IgD-negative memory B cell (primary cell): Measurements from ENCODE around the gene ERBIN. TPM values are rescaled to one million over a fixed set of nuclear protein-coding genes. Genes with fewer than 3 reads are reported as not detected.

Experiments used
- H3K27ac Mint-ChIP-seq, 3 donors: one replicate each; pipeline ENCODE4 v1.8.0; 2020 to 2022; ENCODE audit warnings: mild to moderate bottlenecking in 3 of 3, mixed read lengths in 3 of 3, moderate library complexity in 1 of 3
- H3K27me3 Mint-ChIP-seq: one replicate; pipeline ENCODE4 v1.8.0; 2021; ENCODE audit warnings: mixed read lengths
- H3K36me3 Mint-ChIP-seq: one replicate; pipeline ENCODE4 v1.8.0; 2020; ENCODE audit warnings: mild to moderate bottlenecking, mixed read lengths
- H3K4me1 Mint-ChIP-seq, 3 donors: one replicate each; pipeline ENCODE4 v1.8.0; 2020 to 2022; ENCODE audit warnings: mixed read lengths in 3 of 3, mild to moderate bottlenecking in 1 of 3
- H3K4me3 Mint-ChIP-seq, 4 donors: one replicate each; pipeline ENCODE4 v1.8.0; 2020 to 2022; ENCODE audit warnings: mild to moderate bottlenecking in 4 of 4, mixed read lengths in 4 of 4, moderate library complexity in 3 of 4
- H3K9me3 Mint-ChIP-seq, 3 donors: one replicate each; pipeline ENCODE4 v1.8.0; 2020 to 2021; ENCODE audit warnings: mixed read lengths in 3 of 3, mild to moderate bottlenecking in 1 of 3
- polyA plus RNA-seq: library from polyadenylated mRNA; unstranded; fragments of 300-500 nt; fragmentation: Illumina TruSeq; gene quantifications from one replicate; pipeline ENCODE4 v1.2.3, GENCODE V29; 2021

Gene ERBIN
- polyA plus RNA-seq, 1 donor from 2014 or later, result 44.6 TPM

GRCh38 chr5:65989158-65989557 lies 62.8 kb downstream of the ERBIN start:
- Mint-ChIP-seq H3K4me1 (peaks cover 15 to 24% (median 18%) of the 10 kb centered on the region in 3 donors), H3K9me3 (no peaks in the 10 kb centered on the region), H3K4me3 (peak overlapping the region in 1 of 4 donors; percentile 17), H3K27me3 (no peaks in the 10 kb centered on the region), H3K36me3 (peaks cover 3% of the 10 kb centered on the region), H3K27ac (peak overlapping the region in 2 of 3 donors; percentile 78 to 85)

DNA sequence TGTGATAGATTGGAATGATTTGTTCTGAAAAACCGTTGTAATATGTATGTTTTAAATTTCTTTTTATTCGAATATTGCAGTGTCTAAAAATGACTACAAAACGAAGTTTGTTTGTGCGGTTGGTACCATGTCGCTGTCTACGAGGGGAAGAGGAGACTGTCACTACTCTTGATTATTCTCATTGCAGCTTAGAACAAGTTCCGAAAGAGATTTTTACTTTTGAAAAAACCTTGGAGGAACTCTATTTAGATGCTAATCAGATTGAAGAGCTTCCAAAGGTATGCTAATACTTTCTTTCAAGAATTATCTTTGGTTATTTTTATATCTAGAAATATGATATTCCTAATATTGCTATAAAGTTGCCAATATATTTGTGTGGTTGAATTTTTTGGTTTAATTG lies 66.3 kb downstream of the ERBIN start:
- no peak overlapping the region for H3K27ac Mint-ChIP-seq
- peaks cover 13 to 21% (median 13%) of the 10 kb centered on the region in 3 donors for H3K4me1 Mint-ChIP-seq
- H3K36me3 Mint-ChIP-seq, result peaks cover 11% of the 10 kb centered on the region
- H3K9me3 Mint-ChIP-seq, result no peaks in the 10 kb centered on the region
- no peak overlapping the region for H3K4me3 Mint-ChIP-seq
- H3K27me3 Mint-ChIP-seq, result no peaks in the 10 kb centered on the region

DNA sequence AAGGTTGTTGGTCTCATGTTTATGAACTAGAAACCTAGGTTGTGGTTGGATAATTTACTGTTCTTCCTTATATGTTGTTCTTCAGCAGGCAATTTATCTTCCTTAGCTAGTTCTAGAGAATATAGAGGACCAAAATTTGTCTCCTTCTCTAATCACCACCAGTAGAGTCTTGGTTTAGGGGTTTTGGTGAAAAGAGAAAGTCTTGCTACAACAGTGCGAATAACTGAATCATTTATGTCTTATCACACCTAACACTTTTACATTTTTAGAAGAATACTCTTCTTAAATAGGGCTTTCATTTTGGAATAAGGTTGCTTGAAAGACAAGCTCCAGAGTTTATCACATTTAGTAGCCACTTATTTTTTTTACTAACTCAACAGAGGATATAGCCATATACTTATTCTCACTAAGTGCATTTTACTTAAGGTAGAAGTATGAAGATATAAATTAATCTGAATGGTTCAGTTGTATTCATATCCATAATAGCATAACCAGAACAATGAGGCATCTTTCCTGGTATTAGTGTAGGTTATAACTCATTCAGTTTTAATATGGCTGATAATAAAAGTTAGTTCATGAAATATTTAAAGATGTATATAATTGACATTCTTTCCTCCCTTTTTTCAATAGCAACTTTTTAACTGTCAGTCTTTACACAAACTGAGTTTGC lies 67.9 kb downstream of the ERBIN start:
- H3K4me3 Mint-ChIP-seq, result no peak overlapping the region
- peaks cover 10 to 17% (median 13%) of the 10 kb centered on the region in 3 donors for H3K4me1 Mint-ChIP-seq
- no peaks in the 10 kb centered on the region for H3K27me3 Mint-ChIP-seq
- H3K36me3 Mint-ChIP-seq, result peaks cover 9% of the 10 kb centered on the region
- no peak overlapping the region for H3K27ac Mint-ChIP-seq
- H3K9me3 Mint-ChIP-seq, result no peaks in the 10 kb centered on the region

DNA sequence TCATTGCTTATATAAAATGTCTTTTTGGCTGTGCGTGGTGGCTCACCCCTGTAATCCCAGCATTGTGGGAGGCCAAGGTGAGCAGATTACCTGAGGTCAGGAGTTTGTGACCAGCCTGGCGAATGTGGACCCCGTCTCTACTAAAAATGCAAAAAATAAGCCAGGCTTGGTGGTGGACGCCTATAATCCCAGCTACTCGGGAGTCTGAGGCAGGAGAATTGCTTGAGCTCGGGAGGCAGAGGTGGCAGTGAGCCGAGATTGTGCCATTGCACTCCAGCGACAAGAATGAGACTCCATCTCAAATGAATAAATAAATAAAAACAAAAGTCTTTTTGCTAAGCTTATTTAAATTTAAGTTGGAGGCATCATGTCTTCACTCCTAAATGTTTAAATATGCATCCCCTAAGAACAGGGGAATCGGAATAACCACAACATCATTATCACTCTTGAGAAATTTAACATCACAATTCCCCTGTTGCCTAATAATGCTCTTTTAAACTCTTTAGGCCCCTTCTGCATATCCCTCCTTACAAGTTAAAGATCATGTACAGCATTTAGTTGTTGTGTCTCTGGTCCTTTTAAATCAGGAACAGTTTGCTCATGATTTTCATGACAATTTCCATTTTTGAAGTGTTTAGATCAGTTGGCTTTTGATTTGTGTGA lies 72.8 kb downstream of the ERBIN start:
- Mint-ChIP-seq H3K27me3 (no peaks in the 10 kb centered on the region), H3K4me1 (peaks cover 25 to 31% (median 28%) of the 10 kb centered on the region in 3 donors), H3K27ac (no peak overlapping the region), H3K4me3 (no peak overlapping the region), H3K9me3 (no peaks in the 10 kb centered on the region), H3K36me3 (peaks cover 14% of the 10 kb centered on the region)

DNA sequence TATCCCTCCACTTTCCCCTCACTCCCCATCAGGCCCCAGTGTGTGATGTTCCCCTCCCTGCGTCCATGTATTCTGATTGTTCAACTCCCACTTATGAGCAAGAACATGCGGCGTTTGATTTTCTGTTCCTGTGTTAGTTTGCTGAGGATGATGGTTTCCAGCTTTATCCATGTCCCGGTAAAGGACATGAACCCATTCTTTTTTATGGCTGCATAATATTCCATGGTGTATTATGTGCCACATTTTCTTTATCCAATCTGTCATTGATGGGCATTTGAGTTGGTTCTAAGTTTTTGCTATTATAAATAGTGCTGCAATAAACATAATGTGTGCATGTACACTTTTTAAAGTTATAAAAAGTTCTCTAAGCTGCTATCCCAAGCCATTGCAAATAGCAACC lies 75.6 kb downstream of the ERBIN start:
- Mint-ChIP-seq H3K9me3 (peaks cover 0 to 2% (median 1%) of the 10 kb centered on the region in 3 donors), H3K27ac (peak overlapping the region in 1 of 3 donors; percentile 12), H3K36me3 (peaks cover 13% of the 10 kb centered on the region), H3K27me3 (no peaks in the 10 kb centered on the region), H3K4me3 (no peak overlapping the region), H3K4me1 (peaks cover 19 to 32% (median 25%) of the 10 kb centered on the region in 3 donors)

DNA sequence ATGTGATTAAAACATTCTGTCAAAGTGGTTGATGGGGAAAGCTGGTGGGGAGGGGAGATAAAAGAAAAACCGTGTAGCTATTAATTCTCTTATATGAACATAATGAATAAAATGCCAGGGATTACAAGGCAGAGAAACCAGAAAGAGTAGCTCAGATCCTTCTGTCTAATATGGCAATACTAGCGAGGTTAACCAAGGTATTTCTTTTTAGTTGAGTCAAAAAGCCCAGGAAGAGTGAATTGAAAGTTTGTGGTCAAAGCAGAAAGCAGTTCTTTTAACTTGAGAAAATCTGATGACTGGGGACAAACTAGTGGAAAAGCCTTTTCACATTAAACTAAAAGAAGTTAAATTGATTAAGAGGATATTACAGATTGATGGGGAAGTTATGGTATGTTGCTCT lies 76.0 kb downstream of the ERBIN start:
- Mint-ChIP-seq H3K27me3 (no peaks in the 10 kb centered on the region), H3K27ac (peak overlapping the region in 1 of 3 donors; percentile 12), H3K36me3 (peaks cover 10% of the 10 kb centered on the region), H3K9me3 (peaks cover 0 to 2% (median 1%) of the 10 kb centered on the region in 3 donors), H3K4me3 (no peak overlapping the region), H3K4me1 (peaks cover 19 to 31% (median 23%) of the 10 kb centered on the region in 3 donors)

GRCh38 chr5:66004216-66004615 lies 77.8 kb downstream of the ERBIN start:
- H3K36me3 Mint-ChIP-seq, result peaks cover 10% of the 10 kb centered on the region
- H3K4me1 Mint-ChIP-seq, result peaks cover 26 to 38% (median 28%) of the 10 kb centered on the region in 3 donors
- peak overlapping the region in 1 of 3 donors; percentile 63 for H3K27ac Mint-ChIP-seq
- peaks cover 0 to 2% (median 1%) of the 10 kb centered on the region in 3 donors for H3K9me3 Mint-ChIP-seq
- no peaks in the 10 kb centered on the region for H3K27me3 Mint-ChIP-seq
- H3K4me3 Mint-ChIP-seq, result no peak overlapping the region

DNA sequence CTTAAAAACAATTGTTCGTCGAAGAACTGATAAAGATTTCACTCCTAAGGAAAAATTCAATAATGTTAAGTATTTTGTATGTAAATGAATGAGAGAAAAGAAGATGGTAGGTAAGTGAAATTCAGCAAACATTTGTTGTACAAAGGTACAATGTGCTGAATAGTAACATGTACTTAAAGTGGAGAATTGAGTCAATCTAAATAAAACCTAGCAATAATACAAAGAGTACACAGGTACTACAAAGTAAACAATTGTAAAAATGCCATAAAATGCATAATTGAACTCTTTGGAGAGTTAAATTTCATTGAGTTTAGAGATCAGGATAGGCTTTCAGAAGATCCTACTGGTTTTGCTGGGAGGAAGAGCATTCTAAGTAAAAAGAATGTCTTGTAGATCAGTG lies 82.9 kb downstream of the ERBIN start:
- Mint-ChIP-seq H3K4me3 (peak overlapping the region in 1 of 4 donors; percentile 69), H3K27ac (peak overlapping the region in 2 of 3 donors; percentile 16 to 85), H3K27me3 (no peaks in the 10 kb centered on the region), H3K9me3 (peaks cover 0 to 2% (median 1%) of the 10 kb centered on the region in 3 donors), H3K4me1 (peaks cover 34 to 48% (median 34%) of the 10 kb centered on the region in 3 donors), H3K36me3 (peaks cover 5% of the 10 kb centered on the region)

DNA sequence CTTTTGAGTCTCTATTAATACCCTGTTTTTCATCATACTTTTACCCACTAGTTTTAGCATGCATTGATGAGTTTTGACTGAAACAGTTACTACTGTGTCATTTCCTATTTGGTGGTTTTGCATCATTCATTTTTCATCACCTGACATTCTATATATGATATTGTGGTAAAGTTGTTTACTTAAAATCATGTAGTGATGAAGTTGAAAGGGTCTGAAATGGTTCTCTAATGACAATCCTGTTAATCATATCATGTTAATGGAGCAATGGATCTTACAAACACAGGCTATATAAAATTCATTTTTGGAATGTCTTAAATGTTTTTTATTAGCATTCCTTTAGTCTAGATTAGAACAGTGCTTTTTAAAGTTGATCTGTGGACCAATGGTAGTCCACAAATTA lies 84.1 kb downstream of the ERBIN start:
- Mint-ChIP-seq H3K4me3 (peak overlapping the region in 3 of 4 donors; percentile 1 to 69 (median 36)), H3K36me3 (peaks cover 6% of the 10 kb centered on the region), H3K9me3 (peaks cover 0 to 1% (median 0%) of the 10 kb centered on the region in 3 donors), H3K27ac (peak overlapping the region; percentile 86 to 92 (median 92)), H3K27me3 (no peaks in the 10 kb centered on the region), H3K4me1 (peaks cover 33 to 40% (median 34%) of the 10 kb centered on the region in 3 donors)

- Mint-ChIP-seq H3K4me3 (peak overlapping the region in 3 of 4 donors; percentile 47 to 56 (median 47)), H3K27ac (peak overlapping the region; percentile 68 to 92 (median 92)), H3K4me1 (peaks cover 29 to 38% (median 35%) of the 10 kb centered on the region in 3 donors), H3K36me3 (peaks cover 8% of the 10 kb centered on the region), H3K9me3 (peaks cover 0 to 2% (median 0%) of the 10 kb centered on the region in 3 donors), H3K27me3 (no peaks in the 10 kb centered on the region)
Measured at GRCh38 chr5:66012271-66012670, 85.9 kb downstream of the ERBIN start.

DNA sequence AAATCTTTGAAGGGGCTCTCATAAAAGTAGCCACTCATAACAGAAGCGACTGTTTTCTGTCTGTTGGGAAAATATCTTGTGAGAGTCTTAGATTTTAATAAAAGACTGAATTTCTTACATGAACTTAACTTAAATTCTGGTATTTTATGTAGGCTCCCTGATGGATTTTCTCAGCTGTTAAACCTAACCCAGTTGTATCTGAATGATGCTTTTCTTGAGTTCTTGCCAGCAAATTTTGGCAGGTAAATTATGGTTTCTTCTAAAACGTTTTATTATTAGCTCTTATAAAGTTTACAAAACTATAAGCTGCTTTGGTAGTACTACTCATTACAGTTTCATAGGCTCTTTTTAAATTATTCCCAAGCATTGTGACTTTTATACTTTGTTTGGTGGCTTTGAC lies 87.0 kb downstream of the ERBIN start:
- Mint-ChIP-seq H3K4me3 (no peak overlapping the region), H3K27ac (peak overlapping the region in 1 of 3 donors; percentile 16), H3K9me3 (peaks cover 0 to 2% (median 0%) of the 10 kb centered on the region in 3 donors), H3K36me3 (peaks cover 8% of the 10 kb centered on the region), H3K4me1 (peaks cover 27 to 35% (median 34%) of the 10 kb centered on the region in 3 donors), H3K27me3 (no peaks in the 10 kb centered on the region)

DNA sequence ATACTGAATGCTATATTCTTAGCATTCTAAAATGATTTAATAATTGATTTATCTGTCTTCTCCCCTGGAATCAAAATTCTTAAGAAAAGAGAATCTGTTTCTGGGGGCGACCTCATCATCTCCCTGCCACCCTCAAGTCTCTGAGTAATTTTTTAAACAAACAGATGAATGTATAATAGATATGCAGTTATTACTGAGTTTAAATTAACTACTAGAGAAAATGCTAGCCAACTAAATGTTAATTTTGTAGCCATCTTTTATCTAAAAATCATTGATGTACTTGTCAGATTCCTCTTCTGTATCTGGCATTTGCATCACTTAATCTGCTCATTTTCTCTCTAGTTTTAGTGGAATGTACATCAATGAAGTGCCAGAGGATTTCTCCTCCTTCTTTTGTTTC lies 87.5 kb downstream of the ERBIN start:
- Mint-ChIP-seq H3K4me1 (peaks cover 27 to 34% (median 33%) of the 10 kb centered on the region in 3 donors), H3K36me3 (peaks cover 8% of the 10 kb centered on the region), H3K4me3 (no peak overlapping the region), H3K27me3 (no peaks in the 10 kb centered on the region), H3K27ac (no peak overlapping the region), H3K9me3 (peaks cover 0 to 2% (median 0%) of the 10 kb centered on the region in 3 donors)

- Mint-ChIP-seq H3K27me3 (no peaks in the 10 kb centered on the region), H3K9me3 (peaks cover 0 to 2% (median 0%) of the 10 kb centered on the region in 3 donors), H3K27ac (peak overlapping the region in 1 of 3 donors; percentile 35), H3K4me1 (peaks cover 15 to 21% (median 18%) of the 10 kb centered on the region in 3 donors), H3K36me3 (peaks cover 8% of the 10 kb centered on the region), H3K4me3 (no peak overlapping the region)
Measured at GRCh38 chr5:66015196-66015960, 89.0 kb downstream of the ERBIN start.

DNA sequence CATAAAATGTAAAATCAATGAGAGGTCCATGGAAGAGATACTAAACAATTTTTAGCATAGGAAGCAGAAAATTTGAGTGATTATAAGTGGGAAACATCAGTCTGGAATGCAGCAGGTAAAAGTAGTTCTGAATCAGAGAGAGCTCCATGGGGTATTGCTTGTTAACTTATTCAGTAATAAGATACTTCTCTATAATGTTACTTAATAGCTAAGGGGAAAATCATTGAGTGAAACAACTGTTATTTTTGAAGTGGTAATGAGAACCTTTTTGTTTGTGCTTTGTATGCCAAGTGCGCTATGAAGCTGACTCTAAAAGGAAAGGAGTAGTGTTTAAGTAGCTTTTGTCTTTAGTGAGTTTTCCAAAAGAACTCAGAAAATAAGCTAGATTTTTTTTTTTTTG lies 95.2 kb downstream of the ERBIN start:
- peak overlapping the region in 1 of 3 donors; percentile 54 for H3K27ac Mint-ChIP-seq
- H3K4me3 Mint-ChIP-seq, result no peak overlapping the region
- H3K36me3 Mint-ChIP-seq, result peaks cover 8% of the 10 kb centered on the region
- H3K27me3 Mint-ChIP-seq, result no peaks in the 10 kb centered on the region
- no peaks in the 10 kb centered on the region for H3K9me3 Mint-ChIP-seq
- peaks cover 2 to 4% (median 3%) of the 10 kb centered on the region in 3 donors for H3K4me1 Mint-ChIP-seq

DNA sequence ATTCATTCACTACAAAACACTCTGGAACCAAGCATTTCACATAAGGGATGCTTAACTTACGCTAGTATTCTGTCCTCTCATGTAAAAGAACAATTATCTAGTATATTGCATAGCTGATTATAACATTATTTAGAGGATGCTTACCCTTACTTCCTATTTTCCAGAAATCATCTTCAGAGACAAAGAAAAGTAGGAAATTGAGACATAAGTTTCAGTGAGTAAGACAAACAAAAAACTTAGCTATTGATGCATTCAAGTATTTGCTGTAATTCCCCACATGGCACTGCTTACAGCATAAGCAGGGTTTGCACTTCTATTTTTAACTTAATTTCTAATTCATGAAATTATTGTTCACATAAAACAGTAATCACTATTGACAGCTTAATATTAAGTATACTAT lies 112.9 kb downstream of the ERBIN start:
- Mint-ChIP-seq H3K4me3 (no peak overlapping the region), H3K27me3 (no peaks in the 10 kb centered on the region), H3K9me3 (no peaks in the 10 kb centered on the region), H3K27ac (no peak overlapping the region), H3K36me3 (peaks cover 3% of the 10 kb centered on the region), H3K4me1 (peaks cover 2 to 6% (median 3%) of the 10 kb centered on the region in 3 donors)
